GM13976 (cell line): ENCODE measurements around the gene GLYR1.

Experiments
- DNase-seq: peaks from one replicate; pipeline ENCODE4 v3.0.0; 2012; ENCODE audit warnings: low spot score
- in situ Hi-C: fragments of 300-500 bp; cut with MboI; formaldehyde crosslinking; loops from one replicate; pipeline ENCODE4 v1.12.0; 2022; ENCODE audit warnings: low sequenced_read_pairs, mixed read lengths, inconsistent platforms; ENCODE audit not compliant: unreplicated experiment
- TF ChIP-seq, protein P1 (sequence below): IDR thresholded peaks from 2 replicates; pipeline ENCODE4 v1.5.1; 2012; ENCODE audit warnings: borderline replicate concordance, mild to moderate bottlenecking; ENCODE audit not compliant: insufficient read depth; ENCODE audit errors: extremely low read depth, missing control alignments, control extremely low read depth

The GLYR1 gene

DNA sequence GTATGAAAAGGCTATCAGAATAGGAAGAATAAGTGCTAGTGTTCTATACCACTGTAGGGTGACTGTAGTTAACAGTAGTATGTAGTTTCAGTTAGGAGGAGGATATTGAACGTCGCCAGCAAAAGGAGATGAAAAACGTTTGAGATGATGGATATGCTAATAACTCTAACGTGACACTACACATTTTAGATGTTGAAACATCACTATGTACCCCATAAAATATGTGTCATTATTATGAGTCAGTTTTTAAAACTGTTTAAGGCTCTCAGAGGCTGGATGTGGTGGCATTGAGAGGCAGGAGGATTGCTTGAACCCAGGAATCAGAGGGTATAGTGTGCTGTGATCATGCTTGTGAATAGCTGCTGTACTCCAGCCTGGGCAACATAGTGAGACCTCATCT is 32.0 kb upstream of the GLYR1 start:
- DNase-seq, result no peak
- TF ChIP-seq, protein P1, sequence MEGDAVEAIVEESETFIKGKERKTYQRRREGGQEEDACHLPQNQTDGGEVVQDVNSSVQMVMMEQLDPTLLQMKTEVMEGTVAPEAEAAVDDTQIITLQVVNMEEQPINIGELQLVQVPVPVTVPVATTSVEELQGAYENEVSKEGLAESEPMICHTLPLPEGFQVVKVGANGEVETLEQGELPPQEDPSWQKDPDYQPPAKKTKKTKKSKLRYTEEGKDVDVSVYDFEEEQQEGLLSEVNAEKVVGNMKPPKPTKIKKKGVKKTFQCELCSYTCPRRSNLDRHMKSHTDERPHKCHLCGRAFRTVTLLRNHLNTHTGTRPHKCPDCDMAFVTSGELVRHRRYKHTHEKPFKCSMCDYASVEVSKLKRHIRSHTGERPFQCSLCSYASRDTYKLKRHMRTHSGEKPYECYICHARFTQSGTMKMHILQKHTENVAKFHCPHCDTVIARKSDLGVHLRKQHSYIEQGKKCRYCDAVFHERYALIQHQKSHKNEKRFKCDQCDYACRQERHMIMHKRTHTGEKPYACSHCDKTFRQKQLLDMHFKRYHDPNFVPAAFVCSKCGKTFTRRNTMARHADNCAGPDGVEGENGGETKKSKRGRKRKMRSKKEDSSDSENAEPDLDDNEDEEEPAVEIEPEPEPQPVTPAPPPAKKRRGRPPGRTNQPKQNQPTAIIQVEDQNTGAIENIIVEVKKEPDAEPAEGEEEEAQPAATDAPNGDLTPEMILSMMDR, result no peak
- in situ Hi-C loops, result no loop called here

DNA sequence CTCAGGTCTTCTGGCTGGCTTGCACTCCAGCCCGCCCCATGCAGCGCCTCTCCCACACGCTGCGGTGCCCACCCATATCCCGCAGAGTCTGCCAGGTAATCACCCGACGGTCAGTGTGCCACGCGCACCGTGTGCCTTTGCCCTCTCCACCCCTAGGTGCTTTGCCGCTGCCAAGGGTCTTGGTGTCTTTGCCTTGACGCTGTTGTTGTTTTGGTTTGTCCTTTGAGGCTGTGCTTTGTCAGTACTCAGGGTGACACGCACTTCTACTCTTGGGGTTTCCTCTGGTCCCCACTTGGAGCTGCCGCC is 30.2 kb upstream of the GLYR1 start:
- no peak for DNase-seq
- in situ Hi-C loops, result no loop called here
- TF ChIP-seq, protein P1, result no peak

DNA sequence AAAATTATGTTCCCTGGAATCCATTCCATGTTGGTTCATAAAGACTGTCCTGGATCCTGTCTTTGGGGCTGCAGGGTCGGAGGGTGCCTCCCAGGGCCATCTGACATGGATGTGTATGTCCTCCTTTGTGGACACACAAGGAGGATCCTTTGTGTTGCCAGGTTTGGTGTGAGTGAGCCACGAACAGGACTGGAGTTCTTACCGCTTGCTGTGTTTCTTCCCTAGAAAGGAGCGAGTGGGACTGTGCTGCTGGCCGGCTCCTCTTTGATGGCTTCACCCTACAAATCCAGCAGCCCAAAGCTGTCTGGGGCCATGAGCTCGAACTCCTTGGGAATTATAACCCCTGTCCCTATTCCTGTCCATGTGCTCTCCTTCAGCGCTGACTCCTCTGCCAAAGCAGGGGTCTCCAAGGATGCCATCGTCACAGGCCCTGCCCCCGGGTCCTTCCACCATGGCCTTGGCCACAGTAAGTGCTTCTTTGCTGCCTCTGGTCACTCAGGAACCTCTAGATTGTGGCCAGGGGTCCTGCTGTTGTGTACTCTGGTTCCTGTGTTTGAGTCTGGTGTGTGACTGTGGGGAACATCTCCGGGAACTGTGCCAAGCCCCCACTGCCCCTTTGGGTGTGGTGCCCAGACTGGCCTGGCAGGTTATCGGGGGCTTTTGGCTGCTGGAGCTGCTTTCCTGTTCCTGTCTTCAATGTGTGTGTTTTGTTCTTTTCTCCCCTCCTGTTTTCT is 29.7 kb upstream of the GLYR1 start:
- DNase-seq, result no peak
- in situ Hi-C loops, result no loop called here
- TF ChIP-seq, protein P1, result no peak

DNA sequence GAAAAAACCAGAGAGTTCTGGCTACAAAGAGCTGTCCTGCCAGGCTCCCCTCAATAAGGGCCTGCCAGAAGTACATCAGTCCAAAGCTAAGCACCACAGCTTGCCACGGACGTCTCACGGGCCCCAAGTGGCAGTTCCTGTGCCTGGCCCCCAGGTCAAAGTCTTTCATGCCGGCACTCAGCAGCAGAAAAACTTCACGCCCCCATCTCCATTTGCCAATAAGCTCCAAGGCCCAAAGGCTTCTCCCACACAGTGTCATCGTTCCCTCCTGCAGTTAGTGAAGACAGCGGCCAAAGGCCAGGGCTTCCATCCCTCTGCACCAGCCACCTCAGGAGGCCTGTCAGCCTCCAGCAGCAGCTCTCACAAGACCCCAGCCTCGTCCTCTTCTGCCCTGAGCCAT is 27.6 kb upstream of the GLYR1 start:
- DNase-seq, result no peak
- TF ChIP-seq, protein P1, result no peak
- in situ Hi-C loops, result no loop called here

DNA sequence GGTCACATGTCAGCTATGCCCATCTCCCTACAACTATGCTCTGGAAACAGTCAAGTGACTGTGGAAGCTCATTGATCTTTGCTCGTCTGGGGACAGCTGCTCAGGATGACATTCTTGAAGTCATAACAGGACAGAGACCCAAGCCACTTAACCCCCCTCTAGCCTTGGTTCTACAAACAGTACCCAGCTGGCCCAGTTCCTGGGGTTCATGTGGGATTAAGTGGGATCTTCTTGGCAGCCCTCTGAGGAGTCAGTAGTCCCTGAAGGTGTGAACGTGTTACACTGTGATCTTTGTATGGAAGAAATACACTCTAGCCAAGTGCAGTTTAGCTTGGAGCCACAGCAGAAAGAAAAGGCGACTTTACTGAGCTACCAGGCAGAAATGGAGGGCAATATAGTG is 26.0 kb upstream of the GLYR1 start:
- DNase-seq, result no peak
- in situ Hi-C loops, result no loop called here
- TF ChIP-seq, protein P1, result no peak

DNA sequence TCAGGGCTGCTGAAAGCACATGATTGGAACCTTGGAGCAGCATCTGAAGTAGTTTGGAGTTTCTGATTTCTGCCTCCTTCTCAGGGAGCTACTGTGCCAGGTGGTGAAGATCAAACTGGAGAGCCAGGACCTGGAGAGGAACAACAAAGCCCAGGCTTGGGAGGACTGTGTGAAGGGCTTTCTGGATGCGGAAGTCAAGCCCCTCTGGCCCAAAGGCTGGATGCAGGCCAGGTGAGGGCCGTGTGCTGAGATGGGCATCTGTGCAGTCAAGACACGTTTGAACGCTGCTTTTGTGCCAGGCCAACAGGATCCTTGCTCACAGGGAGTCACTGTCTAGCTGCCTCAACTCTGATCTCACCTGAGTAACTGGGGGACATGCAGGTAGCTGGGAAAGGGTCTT is 24.0 kb upstream of the GLYR1 start:
- DNase-seq, result no peak
- in situ Hi-C loops, result no loop called here
- TF ChIP-seq, protein P1, result no peak
